ENCODE data around the gene VRTN. TPM values are rescaled to one million over a fixed set of nuclear protein-coding genes. Genes with fewer than 3 reads are reported as not detected.
"Not testable (repeated sequence)": the region's sequence is repeated elsewhere in the genome, so short reads cannot be mapped to it uniquely, and the experiment has no call there.

Gene VRTN
- not detected for total RNA-seq

GRCh38 chr14:74348241-74348734, at the start of gene VRTN:
Gene VRTN, plus strand, starts transcription at chr14:74348471. Its CDS starts 8,313 bp downstream, at chr14:74356784.
- DNase-seq = no peak

GRCh38 chr14:74299061-74299545, 49.2 kb upstream of the VRTN start:
- DNase-seq = no peak

GRCh38 chr14:74301594-74302151, 46.6 kb upstream of the VRTN start:
- no peak for DNase-seq

GRCh38 chr14:74302152-74302628, 46.1 kb upstream of the VRTN start:
- DNase-seq = peak; percentile 51

GRCh38 chr14:74302634-74303569, 45.4 kb upstream of the VRTN start, which contains the start of gene ABCD4:
Gene ABCD4, minus strand, starts transcription at chr14:74302934. Its CDS starts 22 bp downstream, at chr14:74302912.
- peak; percentile 96 for DNase-seq

GRCh38 chr14:74308695-74309094, 39.6 kb upstream of the VRTN start:
- no peak for DNase-seq

GRCh38 chr14:74309125-74310022, 38.9 kb upstream of the VRTN start:
- no peak for DNase-seq

- DNase-seq = no peak
Measured at GRCh38 chr14:74312161-74312560, 36.1 kb upstream of the VRTN start.

- DNase-seq = no peak
Measured at GRCh38 chr14:74313601-74314000, 34.7 kb upstream of the VRTN start.

GRCh38 chr14:74314576-74314975, 33.7 kb upstream of the VRTN start:
- DNase-seq = no peak

GRCh38 chr14:74324931-74325361, 23.3 kb upstream of the VRTN start:
- peak; percentile 50 for DNase-seq

- DNase-seq = no peak
Measured at GRCh38 chr14:74325446-74325845, 22.8 kb upstream of the VRTN start.

- DNase-seq = peak; percentile 83
Measured at GRCh38 chr14:74326369-74327152, 21.7 kb upstream of the VRTN start.

GRCh38 chr14:74329950-74330552, 18.2 kb upstream of the VRTN start:
- DNase-seq = not testable (repeated sequence)

GRCh38 chr14:74333909-74334308, 14.4 kb upstream of the VRTN start:
- no peak for DNase-seq

- no peak for DNase-seq
Measured at GRCh38 chr14:74346341-74346740, 1.9 kb upstream of the VRTN start.

GRCh38 chr14:74347097-74347794, 1.0 kb upstream of the VRTN start:
- no peak for DNase-seq

- DNase-seq = no peak
Measured at GRCh38 chr14:74347795-74348100, 523 bp upstream of the VRTN start.

GRCh38 chr14:74348735-74349463, 628 bp downstream of the VRTN start:
- no peak for DNase-seq
